NCI-H2196 treated with DMSO at 0.1 percent for 48 hours (cell line): ENCODE results near the gene ROPN1L.
A peak's percentile ranks its signal among the peaks of the same experiment; 100 is the strongest.
"Not testable (repeated sequence)": the region's sequence is repeated elsewhere in the genome, so short reads cannot be mapped to it uniquely, and the experiment has no call there.

ENCODE experiments used
- DNase-seq: peaks from one replicate; lab custom pipeline; 2025; ENCODE audit not compliant: unreplicated experiment; lab: John Stamatoyannopoulos, UW

Gene ROPN1L

GRCh38 chr5:10441083-10441991 lies at the start of gene ROPN1L:
Gene ROPN1L (plus strand): TSS chr5:10441879. CDS start chr5:10442168, 289 bp downstream.
- peak; percentile 74 for DNase-seq

GRCh38 chr5:10392567-10393328 lies 48.9 kb upstream of the ROPN1L start:
- not testable (repeated sequence) for DNase-seq

GRCh38 chr5:10393491-10393890 lies 48.2 kb upstream of the ROPN1L start:
- no peak for DNase-seq

- no peak for DNase-seq
Observed at GRCh38 chr5:10396552-10396951, 45.1 kb upstream of the ROPN1L start.

GRCh38 chr5:10399839-10400238 lies 41.8 kb upstream of the ROPN1L start:
- DNase-seq = no peak

GRCh38 chr5:10400411-10400810 lies 41.3 kb upstream of the ROPN1L start:
- DNase-seq = no peak

- no peak for DNase-seq
Observed at GRCh38 chr5:10400831-10401230, 40.8 kb upstream of the ROPN1L start.

GRCh38 chr5:10401498-10401897 lies 40.2 kb upstream of the ROPN1L start:
- no peak for DNase-seq

GRCh38 chr5:10403829-10404228 lies 37.9 kb upstream of the ROPN1L start:
- DNase-seq = no peak

- no peak for DNase-seq
Observed at GRCh38 chr5:10406651-10407050, 35.0 kb upstream of the ROPN1L start.

GRCh38 chr5:10409504-10409903 lies 32.2 kb upstream of the ROPN1L start:
- no peak for DNase-seq

- no peak for DNase-seq
Observed at GRCh38 chr5:10410662-10411061, 31.0 kb upstream of the ROPN1L start.

GRCh38 chr5:10411336-10411735 lies 30.3 kb upstream of the ROPN1L start:
- no peak for DNase-seq

- DNase-seq = no peak
Observed at GRCh38 chr5:10416868-10417267, 24.8 kb upstream of the ROPN1L start.

- DNase-seq = no peak
Observed at GRCh38 chr5:10418654-10419345, 22.9 kb upstream of the ROPN1L start.

- DNase-seq = no peak
Observed at GRCh38 chr5:10420468-10420867, 21.2 kb upstream of the ROPN1L start.

GRCh38 chr5:10420932-10421331 lies 20.7 kb upstream of the ROPN1L start:
- no peak for DNase-seq

- DNase-seq = no peak
Observed at GRCh38 chr5:10421896-10422691, 19.6 kb upstream of the ROPN1L start.

- no peak for DNase-seq
Observed at GRCh38 chr5:10423022-10423421, 18.7 kb upstream of the ROPN1L start.

GRCh38 chr5:10424124-10424731 lies 17.5 kb upstream of the ROPN1L start:
- peak; percentile 22 for DNase-seq
